Motor neuron (in vitro differentiated cells): Measurements from ENCODE around the gene MTA2. TPM values are rescaled to one million over a fixed set of nuclear protein-coding genes. Genes with fewer than 3 reads are reported as not detected.

ENCODE experiments used
- ATAC-seq, 8 experiments: fragments of 200-7000 bp; cut with Tn5 transposase; replicated peaks in 6 of 8; 2 replicates each; pipeline ENCODE4 v1.8.0; 2021; ENCODE audit warnings: mild to moderate bottlenecking in 8 of 8, moderate library complexity in 8 of 8
- H3K27ac ChIP-seq, 2 donors: fragments of 250-450 bp; sonication (Bioruptor Pico); 2 replicates each; pipeline ENCODE4 v1.9.0; 2021; ENCODE audit warnings: antibody characterized with exemption in 2 of 2, mild to moderate bottlenecking in 2 of 2, moderate library complexity in 1 of 2
- H3K4me1 ChIP-seq, 2 donors: fragments of 250-450 bp; sonication (Bioruptor Pico); replicated peaks in 1 of 2; 2 replicates each; pipeline ENCODE4 v1.6.1; 2021; ENCODE audit warnings: antibody characterized with exemption in 2 of 2, mild to moderate bottlenecking in 2 of 2, moderate library complexity in 1 of 2
- H3K4me3 ChIP-seq, 5 donors: fragments of 250-450 bp; sonication (Bioruptor Pico); 2 replicates each; pipeline ENCODE4 v1.9.0; 2021; ENCODE audit warnings: antibody characterized with exemption in 5 of 5, mild to moderate bottlenecking in 5 of 5, moderate library complexity in 4 of 5
- WGBS, 10 experiments: fragments of 450-650 bp; shearing (Covaris generic); methylation state at CpG; one replicate each; pipeline ENCODE4 v1.0.0; 2022; 5-methylcytosine and 5-hydroxymethylcytosine counted together
- in situ Hi-C, 9 experiments: fragments of 400-800 bp; cut with MboI; loops; one replicate each; pipeline ENCODE4 v1.15.0; 2021; ENCODE audit warnings: low sequenced_read_pairs in 9 of 9, low pct_unique_long_range_greater_than_20kb in 2 of 9; ENCODE audit not compliant: unreplicated experiment in 9 of 9
- total RNA-seq, 8 experiments: library from RNA; unstranded; fragments of 300-600 nt; gene quantifications; 2 replicates each; pipeline versions ENCODE4 v1.2.3 to v1.2.4, GENCODE V29; 2022

MTA2 gene
- total RNA-seq, 8 experiments from 2014 or later = 49.1 to 146 (median 83.3) TPM

GRCh38 chr11:62610403-62610802, 8.7 kb upstream of the MTA2 start:
- H3K4me1 ChIP-seq = peaks cover 2 to 3% of the 10 kb centered on the region in 2 donors
- no peak for ATAC-seq
- 60 to 96% (median 92%) methylated on average over 2 to 3 of the region's 6 CpGs; no CpG with 5 or more reads in 5 of the 10 experiments for WGBS, 10 experiments
- in situ Hi-C loops = no loop called here
- no peak overlapping the region for H3K4me3 ChIP-seq
- no peak overlapping the region for H3K27ac ChIP-seq

GRCh38 chr11:62608776-62609175, 7.1 kb upstream of the MTA2 start:
- H3K4me1 ChIP-seq = peaks cover 2 to 12% of the 10 kb centered on the region in 2 donors
- WGBS, 10 experiments = 84 to 100% (median 85%) methylated on average over 1 to 6 of the region's 12 CpGs; no CpG with 5 or more reads in 6 of the 10 experiments
- no peak overlapping the region for H3K4me3 ChIP-seq
- no peak for ATAC-seq
- H3K27ac ChIP-seq = no peak overlapping the region
- in situ Hi-C loops = no loop called here

DNA sequence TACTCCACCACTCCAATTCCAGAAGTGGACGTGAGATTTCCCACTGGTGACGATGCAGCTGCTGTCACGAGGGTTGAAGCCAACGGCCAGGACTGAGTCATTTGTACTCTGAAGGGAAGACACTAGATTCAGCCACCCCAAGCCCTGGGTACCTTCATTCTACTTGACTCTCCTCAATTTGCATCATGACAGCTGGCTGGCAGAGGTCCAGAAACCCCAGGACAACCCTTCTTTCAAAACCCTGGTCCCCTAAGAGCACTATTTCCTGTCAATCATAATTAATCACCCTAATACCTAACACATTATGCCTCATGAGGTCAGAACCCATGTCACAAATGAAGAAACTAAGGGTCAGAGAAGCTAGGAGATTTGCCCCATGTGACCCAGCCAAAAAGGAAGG, 6.0 kb upstream of the MTA2 start:
- Histone ChIP-seq H3K4me1 (peaks cover 2 to 12% of the 10 kb centered on the region in 2 donors), H3K27ac (no peak overlapping the region), H3K4me3 (no peak overlapping the region)
- in situ Hi-C loops = no loop called here
- no peak for ATAC-seq
- WGBS, 10 experiments = 40 to 100% (median 60%) methylated on average over 1 of the region's 4 CpGs; no CpG with 5 or more reads in 7 of the 10 experiments

GRCh38 chr11:62605902-62606301, 4.2 kb upstream of the MTA2 start:
- in situ Hi-C loops = no loop called here
- Histone ChIP-seq H3K27ac (no peak overlapping the region), H3K4me3 (no peak overlapping the region), H3K4me1 (peaks cover 0 to 11% of the 10 kb centered on the region in 2 donors)
- 40 to 100% (median 100%) methylated on average over 1 of the region's 15 CpGs; no CpG with 5 or more reads in 6 of the 10 experiments for WGBS, 10 experiments
- ATAC-seq = no peak

GRCh38 chr11:62605467-62605866, 3.8 kb upstream of the MTA2 start:
- WGBS, 10 experiments = 80 to 100% methylated on average over 1 of the region's 6 CpGs; no CpG with 5 or more reads in 8 of the 10 experiments
- in situ Hi-C loops = no loop called here

GRCh38 chr11:62604460-62605120, 2.9 kb upstream of the MTA2 start:
- Histone ChIP-seq H3K27ac (no peak overlapping the region), H3K4me3 (no peak overlapping the region), H3K4me1 (peaks cover 9 to 17% of the 10 kb centered on the region in 2 donors)
- 28 to 73% (median 51%) methylated on average over 2 to 5 of the region's 13 CpGs; no CpG with 5 or more reads in 5 of the 10 experiments for WGBS, 10 experiments
- ATAC-seq = peak in 1 of 8 experiments; percentile 2
- in situ Hi-C loops = no loop called here

More at GRCh38 chr11:62605467-62605866, 3.8 kb upstream of the MTA2 start:
- Histone ChIP-seq H3K27ac (no peak overlapping the region), H3K4me1 (peaks cover 0 to 11% of the 10 kb centered on the region in 2 donors), H3K4me3 (no peak overlapping the region)
- no peak for ATAC-seq

DNA sequence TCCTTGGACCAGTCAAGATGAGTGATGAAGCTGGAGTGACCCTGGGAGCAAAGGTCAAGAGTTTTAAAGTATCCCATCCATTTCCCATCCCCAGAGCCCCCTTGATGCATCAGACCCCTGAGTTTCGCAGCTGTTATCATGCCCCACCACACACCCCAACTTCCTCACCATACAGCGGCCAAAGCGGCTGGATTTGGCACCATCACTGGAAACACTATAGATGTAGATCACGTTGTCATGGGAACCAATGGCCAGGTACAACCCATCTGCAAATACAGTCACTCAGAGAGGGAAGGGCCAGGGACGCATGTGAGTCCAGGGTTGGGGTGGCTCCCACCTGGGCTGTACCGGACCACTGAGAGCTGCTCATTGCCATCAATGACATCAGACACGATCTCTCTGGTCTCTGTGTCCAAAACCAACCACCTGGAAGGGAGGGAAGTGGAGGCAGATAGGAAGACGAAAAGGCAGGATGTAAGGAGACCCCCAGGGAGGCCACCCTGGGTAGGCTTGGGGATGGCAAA, 2.2 kb upstream of the MTA2 start:
- in situ Hi-C loops = no loop called here
- H3K27ac ChIP-seq = no peak overlapping the region
- peaks cover 14 to 22% of the 10 kb centered on the region in 2 donors for H3K4me1 ChIP-seq
- 60 to 100% (median 98%) methylated on average over 1 to 4 of the region's 8 CpGs; no CpG with 5 or more reads in 2 of the 10 experiments for WGBS, 10 experiments
- ATAC-seq = no peak
- H3K4me3 ChIP-seq = no peak overlapping the region

- in situ Hi-C loops = no loop called here
- WGBS, 10 experiments = 65 to 100% (median 70%) methylated on average over 1 to 3 of the region's 13 CpGs; no CpG with 5 or more reads in 7 of the 10 experiments
- H3K27ac ChIP-seq = no peak overlapping the region
- no peak for ATAC-seq
- H3K4me1 ChIP-seq = peaks cover 18 to 25% of the 10 kb centered on the region in 2 donors
- H3K4me3 ChIP-seq = peak overlapping the region in 1 of 5 donors; percentile 73
These were observed 1.4 kb upstream of the MTA2 start for GRCh38 chr11:62603072-62603408.

DNA sequence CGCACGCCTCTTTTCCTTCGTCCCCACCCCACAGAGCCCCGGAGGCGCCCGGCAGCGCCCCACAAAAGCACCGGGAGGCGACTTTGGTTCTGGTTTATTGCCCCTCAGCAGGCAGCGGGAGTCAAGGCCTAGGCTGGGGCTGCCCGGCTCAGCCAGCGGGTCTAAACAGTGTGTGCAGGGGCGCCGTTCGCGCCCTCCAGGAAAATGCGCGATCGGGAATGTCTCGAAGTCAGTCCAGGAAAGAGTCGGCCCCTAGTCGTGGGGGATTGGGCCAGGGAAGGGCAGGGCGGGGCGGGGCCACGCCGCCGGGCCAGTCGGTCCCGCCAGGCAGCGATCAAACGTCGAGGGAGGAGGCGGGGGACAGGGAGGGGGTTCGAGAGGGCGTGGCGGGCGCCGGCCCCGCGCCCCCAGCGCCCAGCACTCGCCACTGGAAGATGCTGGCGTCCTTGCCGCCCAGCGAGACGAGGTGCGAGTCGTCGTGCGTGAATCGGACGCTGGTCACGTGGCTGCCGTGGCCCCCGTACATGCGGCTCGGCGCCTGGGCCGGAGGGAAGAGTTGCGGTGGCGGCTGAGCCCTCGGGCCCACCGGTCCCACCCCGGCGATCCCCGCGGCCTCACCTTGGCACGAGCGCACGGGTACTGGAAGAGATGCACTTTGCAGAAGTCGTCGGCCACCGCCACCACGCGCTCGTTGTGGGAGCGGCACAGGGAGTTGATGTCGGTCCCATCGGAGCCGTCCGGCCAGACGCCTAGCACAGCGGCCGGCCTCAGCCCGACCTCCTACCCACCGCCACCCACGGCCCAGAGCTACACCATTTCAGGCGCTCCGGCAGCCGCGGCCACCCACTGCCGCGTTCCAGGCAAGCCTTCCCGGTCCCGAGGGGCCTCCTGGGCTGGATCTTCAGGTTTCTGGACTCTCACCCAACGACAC, 741 bp upstream of the MTA2 start:
- 0 to 37% (median 27%) methylated on average over 2 to 11 of the region's 96 CpGs; no CpG with 5 or more reads in 5 of the 10 experiments for WGBS, 10 experiments
- in situ Hi-C loops = no loop called here
- peak in 6 of 8 experiments; percentile 14 to 52 (median 36) for ATAC-seq
- peak overlapping the region; percentile 45 to 50 for H3K27ac ChIP-seq
- peak overlapping the region; percentile 63 to 94 (median 73) for H3K4me3 ChIP-seq
- peaks cover 18 to 25% of the 10 kb centered on the region in 2 donors for H3K4me1 ChIP-seq

DNA sequence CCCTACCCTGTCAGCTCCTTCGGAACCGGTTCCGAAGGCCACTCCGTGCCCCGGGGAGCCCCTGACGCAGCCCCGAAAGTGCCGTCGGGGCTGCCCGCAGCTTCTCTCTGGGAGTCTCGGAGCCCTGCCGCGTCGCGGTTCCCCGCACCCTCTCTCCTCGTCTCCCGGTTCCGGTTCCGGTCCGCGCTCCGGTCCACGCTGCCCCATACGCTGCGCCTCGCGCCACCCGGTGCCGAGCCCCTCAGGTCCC, 618 bp downstream of the MTA2 start:
- Histone ChIP-seq H3K4me3 (peak overlapping the region; percentile 63 to 94 (median 73)), H3K27ac (peak overlapping the region; percentile 82 to 83), H3K4me1 (peaks cover 18 to 25% of the 10 kb centered on the region in 2 donors)
- ATAC-seq = peak in 2 of 8 experiments; percentile 5 to 13
- WGBS, 10 experiments = no CpG with 5 or more reads among the region's 30 CpGs
- in situ Hi-C loops = no loop called here

GRCh38 chr11:62600367-62601121, 1.1 kb downstream of the MTA2 start:
- in situ Hi-C loops = no loop called here

GRCh38 chr11:62599901-62600300, 1.8 kb downstream of the MTA2 start:
- ATAC-seq = no peak
- in situ Hi-C loops = loop anchor here in 1 of 9 experiments (25.0 kb wide), 1 partner anchor 213 kb away; no protein-coding TSS in a partner anchor
- Histone ChIP-seq H3K27ac (no peak overlapping the region), H3K4me1 (peaks cover 18 to 23% of the 10 kb centered on the region in 2 donors), H3K4me3 (peak overlapping the region; percentile 63 to 94 (median 73))
- WGBS, 10 experiments = 10 to 70% (median 26%) methylated on average over 2 to 4 of the region's 5 CpGs

More at GRCh38 chr11:62600367-62601121, 1.1 kb downstream of the MTA2 start:
- Histone ChIP-seq H3K27ac (peak overlapping the region; percentile 82 to 83), H3K4me1 (peaks cover 18 to 25% of the 10 kb centered on the region in 2 donors), H3K4me3 (peak overlapping the region; percentile 63 to 94 (median 73))
- WGBS, 10 experiments = 0 to 4% (median 0%) methylated on average over 2 to 12 of the region's 26 CpGs
- no peak for ATAC-seq
